Rectal smooth muscle tissue (tissue), 1 donor: Measurements from ENCODE around the gene KIAA2012.
A peak's percentile ranks its signal among the peaks of the same experiment; 100 is the strongest.

Experiments
- H3K27ac ChIP-seq: one replicate; pipeline ENCODE4 v1.7.0; 2013; ENCODE audit warnings: low read depth, low read length, inconsistent platforms
- H3K27me3 ChIP-seq: one replicate; pipeline ENCODE4 v1.7.0; 2013; ENCODE audit warnings: low read length; ENCODE audit not compliant: control insufficient read depth, insufficient read depth
- H3K36me3 ChIP-seq: one replicate; pipeline ENCODE4 v1.7.0; 2013; ENCODE audit warnings: low read length; ENCODE audit not compliant: control insufficient read depth, insufficient read depth
- H3K4me1 ChIP-seq: one replicate; pipeline ENCODE4 v1.7.0; 2013; ENCODE audit warnings: low read length; ENCODE audit not compliant: control insufficient read depth, insufficient read depth
- H3K4me3 ChIP-seq: one replicate; pipeline ENCODE4 v1.7.0; 2013; ENCODE audit warnings: low read length
- H3K9ac ChIP-seq: one replicate; pipeline ENCODE4 v1.7.0; 2013; ENCODE audit warnings: low read length

Gene KIAA2012

DNA sequence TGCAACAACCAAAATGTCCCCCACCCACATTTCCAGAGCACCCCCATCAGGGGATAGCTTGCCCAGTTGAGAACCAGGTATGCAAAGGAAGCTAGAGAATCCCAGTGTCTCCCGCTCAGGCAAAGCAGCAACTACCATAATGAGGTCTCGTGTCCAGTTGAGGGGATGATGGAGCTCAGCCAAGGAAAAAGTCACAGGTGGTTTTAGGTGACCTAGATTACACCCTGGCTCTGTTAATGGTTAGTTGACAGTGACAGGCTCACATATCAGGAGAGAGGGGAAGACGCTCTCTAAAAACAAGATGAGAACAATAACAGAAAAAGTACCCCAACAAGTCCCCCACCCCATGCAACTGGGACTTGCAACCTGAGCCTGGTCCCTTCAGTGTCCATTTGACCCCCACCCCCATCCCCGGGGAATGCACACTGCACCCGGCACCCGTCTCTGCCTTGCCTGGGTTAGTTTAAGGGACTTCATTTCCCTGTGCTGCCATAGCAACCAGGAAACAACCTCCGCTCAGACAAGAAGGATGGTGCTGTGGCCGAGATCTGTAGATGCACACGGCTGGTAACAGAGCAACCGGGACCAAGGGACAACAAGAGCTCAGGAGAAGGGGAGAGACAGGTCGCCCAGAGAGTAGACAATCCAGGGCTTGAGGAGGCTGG, at the start of gene KIAA2012:
TSS of gene KIAA2012 (plus strand) at position 519 of the 665 bp plus-strand sequence. CDS start 373 bp downstream, outside the sequence.
- H3K4me1 ChIP-seq, result no peaks in the 10 kb centered on the region
- no peak within 1 kb of the TSS for H3K27ac ChIP-seq
- H3K27me3 ChIP-seq, result no peaks in the 10 kb centered on the region
- no peak within 1 kb of the TSS for H3K9ac ChIP-seq
- H3K36me3 ChIP-seq, result no peaks in the 10 kb centered on the region
- H3K4me3 ChIP-seq, result no peak within 1 kb of the TSS

DNA sequence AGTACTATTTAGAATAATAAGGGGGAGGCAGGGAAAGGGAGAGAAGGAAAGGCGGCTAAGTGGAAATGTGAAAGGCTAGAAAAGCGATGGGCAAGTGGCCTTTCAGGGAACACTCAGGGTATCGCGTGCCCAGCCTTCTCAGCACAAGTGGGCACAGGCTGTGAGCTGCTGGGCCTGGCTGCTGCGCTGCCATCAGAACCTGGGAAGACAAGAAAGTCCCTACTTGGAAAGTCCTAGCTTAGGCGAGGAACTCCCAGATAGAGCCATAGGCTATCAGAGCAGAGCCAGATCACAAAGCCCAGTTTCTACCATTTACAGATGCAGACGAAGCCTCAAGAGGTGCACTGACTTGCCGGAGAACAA, 49.2 kb upstream of the KIAA2012 start:
- no peaks in the 10 kb centered on the region for H3K4me1 ChIP-seq
- H3K4me3 ChIP-seq, result no peak overlapping the region
- H3K9ac ChIP-seq, result no peak overlapping the region
- no peaks in the 10 kb centered on the region for H3K36me3 ChIP-seq
- no peak overlapping the region for H3K27ac ChIP-seq
- no peaks in the 10 kb centered on the region for H3K27me3 ChIP-seq

DNA sequence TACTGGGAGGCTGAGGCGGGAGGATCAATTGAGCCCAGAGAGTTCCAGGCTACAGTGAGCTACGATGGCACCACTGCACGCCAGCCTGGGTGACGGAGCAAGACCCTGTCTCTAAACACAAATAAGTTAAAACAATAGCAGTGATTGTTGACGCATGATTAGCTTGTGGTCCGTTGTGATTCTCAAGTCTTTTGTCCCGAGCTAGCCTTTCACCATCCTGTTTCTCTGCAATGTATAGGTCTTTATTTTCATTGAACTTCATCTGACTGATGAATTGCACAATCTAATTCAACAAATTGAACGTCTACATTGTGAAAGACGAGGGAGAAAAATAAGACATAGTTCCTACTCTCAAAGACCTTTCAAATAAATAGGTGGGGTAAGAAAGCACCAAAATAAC, 48.2 kb upstream of the KIAA2012 start:
- Histone ChIP-seq H3K27ac (no peak overlapping the region), H3K4me3 (no peak overlapping the region), H3K4me1 (no peaks in the 10 kb centered on the region), H3K36me3 (no peaks in the 10 kb centered on the region), H3K27me3 (no peaks in the 10 kb centered on the region), H3K9ac (no peak overlapping the region)

DNA sequence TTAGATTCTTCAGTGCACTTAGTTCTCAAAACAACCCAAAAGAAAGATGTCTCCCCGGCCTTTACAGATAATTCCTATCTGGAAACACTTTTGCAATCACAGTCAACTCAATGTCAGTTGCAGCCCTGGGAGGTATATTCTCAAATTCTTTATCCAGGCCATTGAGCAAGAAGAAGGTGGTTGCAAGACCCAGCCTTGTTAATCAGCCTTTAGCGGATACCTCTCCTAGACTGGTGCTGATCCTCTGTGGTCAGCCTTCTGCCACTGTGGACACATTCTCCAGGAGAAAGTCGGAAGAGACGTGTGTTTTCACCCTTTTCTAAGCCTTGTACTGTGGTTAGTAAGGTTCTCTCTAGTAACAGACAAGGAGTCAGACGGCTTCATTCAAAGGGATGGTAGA, 47.2 kb upstream of the KIAA2012 start:
- H3K27me3 ChIP-seq, result no peaks in the 10 kb centered on the region
- no peak overlapping the region for H3K27ac ChIP-seq
- H3K4me1 ChIP-seq, result no peaks in the 10 kb centered on the region
- H3K36me3 ChIP-seq, result no peaks in the 10 kb centered on the region
- H3K4me3 ChIP-seq, result no peak overlapping the region
- H3K9ac ChIP-seq, result no peak overlapping the region

DNA sequence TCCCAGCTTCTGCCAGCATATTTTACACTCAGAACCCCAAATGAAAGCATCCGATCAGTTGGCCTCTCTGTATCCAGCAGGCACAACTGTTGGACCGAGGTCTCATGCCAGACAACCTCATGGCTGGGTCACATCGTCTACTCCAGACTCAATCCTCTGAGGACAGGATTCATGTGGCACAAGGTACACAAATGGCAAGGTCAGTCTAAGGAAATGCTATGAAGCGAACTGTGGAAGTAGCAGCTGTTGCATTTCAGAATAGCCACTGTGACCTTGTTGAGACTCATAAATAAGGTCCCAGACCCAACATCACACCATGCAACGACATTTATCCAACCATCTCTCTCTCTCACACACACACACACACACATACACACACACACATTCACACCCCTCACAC, 46.5 kb upstream of the KIAA2012 start:
- Histone ChIP-seq H3K9ac (no peak overlapping the region), H3K4me1 (no peaks in the 10 kb centered on the region), H3K27me3 (no peaks in the 10 kb centered on the region), H3K4me3 (no peak overlapping the region), H3K36me3 (no peaks in the 10 kb centered on the region), H3K27ac (no peak overlapping the region)

DNA sequence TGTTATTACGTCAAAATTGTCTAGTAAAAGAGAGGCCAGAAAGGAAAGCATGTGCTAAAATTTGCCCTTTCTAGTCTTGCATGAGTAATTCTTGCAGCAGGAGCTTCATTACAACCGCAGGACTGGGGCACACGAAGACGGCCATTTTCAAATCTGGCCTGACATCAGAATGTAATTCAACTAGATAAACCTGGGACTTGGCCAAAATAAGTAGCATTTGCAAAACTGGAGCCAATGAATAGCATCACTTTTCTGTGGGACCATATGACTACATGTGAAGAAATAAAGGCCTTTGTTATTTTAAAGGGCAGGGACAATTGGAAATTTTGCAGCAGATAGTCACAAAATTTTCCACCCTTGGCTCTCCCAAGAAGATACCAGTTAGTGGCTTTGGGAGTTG, 42.4 kb upstream of the KIAA2012 start:
- no peak overlapping the region for H3K4me3 ChIP-seq
- no peaks in the 10 kb centered on the region for H3K36me3 ChIP-seq
- H3K27me3 ChIP-seq, result no peaks in the 10 kb centered on the region
- no peak overlapping the region for H3K27ac ChIP-seq
- H3K4me1 ChIP-seq, result peaks cover 3% of the 10 kb centered on the region
- H3K9ac ChIP-seq, result no peak overlapping the region

DNA sequence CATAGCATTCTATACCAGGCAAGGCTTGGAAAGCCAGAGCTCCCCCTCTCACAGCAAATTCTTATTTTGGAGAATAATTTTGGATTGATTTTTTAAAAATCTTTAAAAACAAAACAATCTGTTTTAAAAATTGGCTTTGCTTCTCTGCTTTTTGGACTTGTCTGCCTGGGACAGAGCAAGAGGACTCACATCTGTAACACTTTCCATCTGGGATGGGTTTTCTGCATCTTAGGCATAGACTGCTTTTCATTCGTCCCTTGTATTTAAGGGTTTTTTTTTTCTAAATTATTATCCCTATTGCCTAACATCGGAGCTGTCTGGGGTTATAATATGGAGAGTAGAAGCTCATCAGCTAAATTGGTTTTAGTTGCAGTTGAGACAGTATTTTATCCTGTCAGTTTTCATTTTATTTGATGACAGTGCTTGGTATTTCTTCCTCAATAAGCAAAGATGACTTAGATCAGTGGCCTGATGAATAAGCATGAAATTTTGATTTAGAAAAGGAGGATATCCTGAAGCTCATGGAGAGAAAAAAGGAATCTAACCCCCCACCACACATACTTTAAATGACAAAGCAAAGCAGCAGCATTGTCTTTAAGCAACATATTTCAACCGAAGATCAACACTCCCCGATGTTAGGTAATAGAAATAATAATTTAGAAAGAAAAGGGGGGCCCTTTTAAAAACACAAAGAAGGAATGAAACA, 41.7 kb upstream of the KIAA2012 start:
- Histone ChIP-seq H3K4me1 (peaks cover 3% of the 10 kb centered on the region), H3K27me3 (no peaks in the 10 kb centered on the region), H3K4me3 (no peak overlapping the region), H3K36me3 (no peaks in the 10 kb centered on the region), H3K27ac (no peak overlapping the region), H3K9ac (no peak overlapping the region)

DNA sequence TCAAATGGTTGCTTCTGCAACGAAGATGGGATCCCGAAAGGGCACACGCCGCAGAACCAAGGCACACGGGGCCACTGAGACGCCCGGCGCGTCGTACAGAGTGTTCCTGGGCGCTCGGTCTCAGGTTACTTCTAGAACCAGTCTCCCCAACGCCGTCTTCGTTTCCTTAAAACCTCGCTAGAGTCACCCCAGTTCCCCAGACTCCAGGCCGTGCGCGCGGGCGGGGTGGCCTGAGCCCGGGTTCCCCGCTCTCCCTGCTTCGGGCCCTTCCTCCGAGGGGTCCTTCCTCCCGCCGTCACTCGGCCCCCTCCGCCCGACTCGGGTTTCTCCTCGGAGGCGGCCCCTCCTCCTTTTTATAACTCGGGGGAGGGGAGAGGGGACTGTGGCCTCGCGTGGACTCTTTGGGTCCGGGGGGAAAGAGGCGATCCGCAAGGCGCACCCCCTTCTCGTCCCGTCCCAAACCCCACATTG, 40.2 kb upstream of the KIAA2012 start:
- Histone ChIP-seq H3K9ac (peak overlapping the region; percentile 86), H3K36me3 (no peaks in the 10 kb centered on the region), H3K4me1 (peaks cover 3% of the 10 kb centered on the region), H3K27me3 (no peaks in the 10 kb centered on the region), H3K4me3 (peak overlapping the region; percentile 81), H3K27ac (peak overlapping the region; percentile 98)

DNA sequence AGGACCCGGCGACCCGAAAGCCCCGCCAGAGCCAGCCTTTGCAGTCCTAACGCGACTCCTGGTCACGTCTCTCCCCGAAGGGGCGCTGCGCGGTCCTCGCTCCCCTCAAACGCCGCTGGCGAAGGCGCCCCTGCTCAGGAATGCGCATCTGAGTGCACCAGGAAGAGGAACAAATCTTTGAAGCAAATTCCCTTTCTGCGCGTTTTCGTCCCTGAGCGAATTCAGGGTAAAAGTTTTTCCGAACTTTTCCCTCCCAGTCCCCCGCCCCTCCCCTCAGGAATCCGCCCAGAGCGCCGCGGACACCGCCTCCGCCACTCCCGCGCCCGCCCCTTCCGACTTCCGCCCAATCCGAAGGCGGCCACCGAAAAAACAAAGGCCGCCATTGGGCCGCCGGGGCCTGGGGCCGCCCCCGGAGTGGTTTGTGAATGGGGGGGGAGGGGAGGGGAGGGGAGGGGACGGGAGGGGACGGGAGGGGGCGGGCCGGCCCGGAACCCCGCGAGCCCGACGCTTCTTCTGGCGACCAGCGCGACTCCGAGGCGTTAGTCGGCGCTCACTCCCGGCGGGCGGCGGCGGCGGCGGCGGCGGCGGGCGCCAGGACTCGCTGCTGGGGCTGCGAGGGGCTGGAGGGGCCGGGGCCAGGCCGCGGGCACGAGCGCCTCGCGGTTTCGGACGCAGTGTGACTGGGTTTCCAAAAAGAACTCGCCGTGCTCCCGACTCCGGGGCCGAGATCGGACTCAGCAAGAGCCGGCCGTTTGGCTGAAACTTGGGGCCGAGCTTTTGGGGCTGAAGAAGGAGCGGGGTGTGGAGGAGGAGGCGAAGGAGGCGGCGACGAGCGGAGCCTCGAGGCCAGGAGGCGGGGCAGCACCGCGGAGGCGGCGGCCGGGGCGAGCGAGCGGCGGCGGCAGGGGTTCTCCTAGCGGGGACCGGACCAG, 39.5 kb upstream of the KIAA2012 start, which contains the start of gene FZD7:
TSS of gene FZD7 (plus strand) at position 539 of the 932 bp plus-strand sequence. CDS start 793 bp downstream, outside the sequence.
- H3K27ac ChIP-seq, result peak within 1 kb of the TSS; percentile 98
- peak within 1 kb of the TSS; percentile 86 for H3K9ac ChIP-seq
- H3K4me3 ChIP-seq, result peak within 1 kb of the TSS; percentile 92
- H3K36me3 ChIP-seq, result no peaks in the 10 kb centered on the region
- peaks cover 3% of the 10 kb centered on the region for H3K4me1 ChIP-seq
- no peaks in the 10 kb centered on the region for H3K27me3 ChIP-seq

DNA sequence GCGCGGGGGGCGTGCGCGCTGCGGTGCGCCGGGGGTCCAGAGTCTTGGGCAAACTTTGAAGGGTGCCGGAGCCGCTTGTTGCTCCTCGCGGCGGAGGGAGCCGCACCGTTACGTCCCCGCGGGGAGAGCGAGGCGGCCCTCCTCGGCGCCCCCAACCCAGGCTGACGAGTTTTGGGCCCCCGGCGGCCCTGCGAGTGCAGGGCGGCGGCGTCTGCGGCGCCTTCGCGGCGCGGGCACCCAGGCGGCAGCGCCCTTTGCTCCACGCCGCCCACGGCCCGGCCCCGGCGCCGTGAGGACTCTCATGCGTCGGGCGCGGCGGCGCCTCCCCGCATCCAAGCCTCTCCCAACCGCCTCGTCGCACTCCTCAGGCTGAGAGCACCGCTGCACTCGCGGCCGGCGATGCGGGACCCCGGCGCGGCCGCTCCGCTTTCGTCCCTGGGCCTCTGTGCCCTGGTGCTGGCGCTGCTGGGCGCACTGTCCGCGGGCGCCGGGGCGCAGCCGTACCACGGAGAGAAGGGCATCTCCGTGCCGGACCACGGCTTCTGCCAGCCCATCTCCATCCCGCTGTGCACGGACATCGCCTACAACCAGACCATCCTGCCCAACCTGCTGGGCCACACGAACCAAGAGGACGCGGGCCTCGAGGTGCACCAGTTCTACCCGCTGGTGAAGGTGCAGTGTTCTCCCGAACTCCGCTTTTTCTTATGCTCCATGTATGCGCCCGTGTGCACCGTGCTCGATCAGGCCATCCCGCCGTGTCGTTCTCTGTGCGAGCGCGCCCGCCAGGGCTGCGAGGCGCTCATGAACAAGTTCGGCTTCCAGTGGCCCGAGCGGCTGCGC, 38.6 kb upstream of the KIAA2012 start:
- peak overlapping the region; percentile 42 for H3K9ac ChIP-seq
- peaks cover 4% of the 10 kb centered on the region for H3K4me1 ChIP-seq
- peak overlapping the region; percentile 92 for H3K4me3 ChIP-seq
- peak overlapping the region; percentile 97 for H3K27ac ChIP-seq
- no peaks in the 10 kb centered on the region for H3K27me3 ChIP-seq
- no peaks in the 10 kb centered on the region for H3K36me3 ChIP-seq

DNA sequence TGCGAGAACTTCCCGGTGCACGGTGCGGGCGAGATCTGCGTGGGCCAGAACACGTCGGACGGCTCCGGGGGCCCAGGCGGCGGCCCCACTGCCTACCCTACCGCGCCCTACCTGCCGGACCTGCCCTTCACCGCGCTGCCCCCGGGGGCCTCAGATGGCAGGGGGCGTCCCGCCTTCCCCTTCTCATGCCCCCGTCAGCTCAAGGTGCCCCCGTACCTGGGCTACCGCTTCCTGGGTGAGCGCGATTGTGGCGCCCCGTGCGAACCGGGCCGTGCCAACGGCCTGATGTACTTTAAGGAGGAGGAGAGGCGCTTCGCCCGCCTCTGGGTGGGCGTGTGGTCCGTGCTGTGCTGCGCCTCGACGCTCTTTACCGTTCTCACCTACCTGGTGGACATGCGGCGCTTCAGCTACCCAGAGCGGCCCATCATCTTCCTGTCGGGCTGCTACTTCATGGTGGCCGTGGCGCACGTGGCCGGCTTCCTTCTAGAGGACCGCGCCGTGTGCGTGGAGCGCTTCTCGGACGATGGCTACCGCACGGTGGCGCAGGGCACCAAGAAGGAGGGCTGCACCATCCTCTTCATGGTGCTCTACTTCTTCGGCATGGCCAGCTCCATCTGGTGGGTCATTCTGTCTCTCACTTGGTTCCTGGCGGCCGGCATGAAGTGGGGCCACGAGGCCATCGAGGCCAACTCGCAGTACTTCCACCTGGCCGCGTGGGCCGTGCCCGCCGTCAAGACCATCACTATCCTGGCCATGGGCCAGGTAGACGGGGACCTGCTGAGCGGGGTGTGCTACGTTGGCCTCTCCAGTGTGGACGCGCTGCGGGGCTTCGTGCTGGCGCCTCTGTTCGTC, 37.7 kb upstream of the KIAA2012 start:
- Histone ChIP-seq H3K27me3 (no peaks in the 10 kb centered on the region), H3K9ac (peak overlapping the region; percentile 42), H3K27ac (peak overlapping the region; percentile 97), H3K4me3 (peak overlapping the region; percentile 92), H3K4me1 (peaks cover 8% of the 10 kb centered on the region), H3K36me3 (no peaks in the 10 kb centered on the region)
